ENCODE measurements around the gene APBB1IP.
A peak's percentile ranks its signal among the peaks of the same experiment; 100 is the strongest.
"Not testable (repeated sequence)": the region's sequence is repeated elsewhere in the genome, so short reads cannot be mapped to it uniquely, and the experiment has no call there.

The APBB1IP gene, protein sequence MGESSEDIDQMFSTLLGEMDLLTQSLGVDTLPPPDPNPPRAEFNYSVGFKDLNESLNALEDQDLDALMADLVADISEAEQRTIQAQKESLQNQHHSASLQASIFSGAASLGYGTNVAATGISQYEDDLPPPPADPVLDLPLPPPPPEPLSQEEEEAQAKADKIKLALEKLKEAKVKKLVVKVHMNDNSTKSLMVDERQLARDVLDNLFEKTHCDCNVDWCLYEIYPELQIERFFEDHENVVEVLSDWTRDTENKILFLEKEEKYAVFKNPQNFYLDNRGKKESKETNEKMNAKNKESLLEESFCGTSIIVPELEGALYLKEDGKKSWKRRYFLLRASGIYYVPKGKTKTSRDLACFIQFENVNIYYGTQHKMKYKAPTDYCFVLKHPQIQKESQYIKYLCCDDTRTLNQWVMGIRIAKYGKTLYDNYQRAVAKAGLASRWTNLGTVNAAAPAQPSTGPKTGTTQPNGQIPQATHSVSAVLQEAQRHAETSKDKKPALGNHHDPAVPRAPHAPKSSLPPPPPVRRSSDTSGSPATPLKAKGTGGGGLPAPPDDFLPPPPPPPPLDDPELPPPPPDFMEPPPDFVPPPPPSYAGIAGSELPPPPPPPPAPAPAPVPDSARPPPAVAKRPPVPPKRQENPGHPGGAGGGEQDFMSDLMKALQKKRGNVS

DNA sequence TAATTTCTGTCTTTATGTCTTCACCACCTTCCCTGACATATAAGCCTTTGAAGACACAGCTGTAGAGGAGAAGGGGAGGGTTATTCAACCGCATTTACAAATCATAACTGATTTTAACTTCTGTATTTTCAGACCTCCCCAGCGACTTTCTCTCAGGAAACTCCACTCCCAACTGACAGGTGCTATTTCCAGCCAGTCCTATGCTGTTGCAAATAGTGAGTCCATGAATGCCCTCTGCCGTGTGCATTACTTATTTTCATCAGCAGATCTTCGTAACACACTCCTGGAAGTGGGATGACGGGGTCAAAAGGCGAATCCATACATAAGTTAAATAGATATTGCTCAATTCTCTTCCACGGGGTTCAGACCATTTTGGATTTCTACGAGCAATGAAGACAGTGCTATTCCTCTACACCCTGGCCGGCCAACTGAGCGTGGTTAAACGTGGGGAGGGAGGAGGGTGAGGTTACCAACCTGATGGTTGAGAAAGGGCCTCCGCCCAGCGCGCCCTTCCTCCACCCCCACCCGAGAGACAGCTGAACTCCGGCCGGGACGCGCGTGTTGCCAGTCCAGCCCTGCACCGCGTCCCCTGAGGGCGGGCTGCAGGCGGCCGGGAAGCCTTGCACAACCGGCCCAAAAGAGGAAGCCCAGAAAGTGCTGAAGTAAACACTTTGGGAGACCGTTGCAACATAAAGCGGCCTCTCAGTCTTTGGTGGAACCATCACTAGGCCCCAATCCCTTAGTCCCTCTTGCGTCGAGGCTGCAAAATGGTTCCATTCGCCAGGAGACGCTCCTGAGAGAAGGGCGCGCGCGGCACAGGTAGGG lies at the start of gene APBB1IP:
TSS of gene APBB1IP (plus strand) at position 705 of the 825 bp plus-strand sequence. CDS start 53,986 bp downstream, outside the sequence.
- peak within 1 kb of the TSS; percentile 88 for H3K4me3 ChIP-seq (ENCODE audit: low read length)
- no peak for TF ChIP-seq ZNF274 (IDR thresholded peaks at IDR 0.05; ENCODE audit: low read depth, low read length)

DNA sequence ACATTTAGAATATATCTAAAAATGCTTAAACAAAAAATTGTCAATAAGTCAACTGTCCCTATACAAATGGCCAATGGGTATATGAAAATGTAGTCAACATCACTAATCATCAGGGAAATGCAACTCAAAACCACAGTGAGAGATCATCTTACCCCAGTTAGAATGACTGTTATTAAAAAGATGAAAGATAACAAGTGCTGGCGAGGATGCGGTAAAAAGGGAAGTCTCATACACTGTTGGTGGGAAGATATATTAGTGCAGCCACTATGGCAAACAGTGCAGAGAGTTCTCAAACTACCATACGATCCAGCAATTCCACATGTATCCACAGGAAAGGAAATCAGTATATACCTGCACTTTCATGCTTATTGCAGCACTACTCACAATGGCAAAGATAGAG lies 48.6 kb upstream of the APBB1IP start:
- no peak for TF ChIP-seq ZNF274 (IDR thresholded peaks at IDR 0.05; ENCODE audit: low read depth, low read length)
- H3K4me3 ChIP-seq (ENCODE audit: low read length), result no peak overlapping the region

DNA sequence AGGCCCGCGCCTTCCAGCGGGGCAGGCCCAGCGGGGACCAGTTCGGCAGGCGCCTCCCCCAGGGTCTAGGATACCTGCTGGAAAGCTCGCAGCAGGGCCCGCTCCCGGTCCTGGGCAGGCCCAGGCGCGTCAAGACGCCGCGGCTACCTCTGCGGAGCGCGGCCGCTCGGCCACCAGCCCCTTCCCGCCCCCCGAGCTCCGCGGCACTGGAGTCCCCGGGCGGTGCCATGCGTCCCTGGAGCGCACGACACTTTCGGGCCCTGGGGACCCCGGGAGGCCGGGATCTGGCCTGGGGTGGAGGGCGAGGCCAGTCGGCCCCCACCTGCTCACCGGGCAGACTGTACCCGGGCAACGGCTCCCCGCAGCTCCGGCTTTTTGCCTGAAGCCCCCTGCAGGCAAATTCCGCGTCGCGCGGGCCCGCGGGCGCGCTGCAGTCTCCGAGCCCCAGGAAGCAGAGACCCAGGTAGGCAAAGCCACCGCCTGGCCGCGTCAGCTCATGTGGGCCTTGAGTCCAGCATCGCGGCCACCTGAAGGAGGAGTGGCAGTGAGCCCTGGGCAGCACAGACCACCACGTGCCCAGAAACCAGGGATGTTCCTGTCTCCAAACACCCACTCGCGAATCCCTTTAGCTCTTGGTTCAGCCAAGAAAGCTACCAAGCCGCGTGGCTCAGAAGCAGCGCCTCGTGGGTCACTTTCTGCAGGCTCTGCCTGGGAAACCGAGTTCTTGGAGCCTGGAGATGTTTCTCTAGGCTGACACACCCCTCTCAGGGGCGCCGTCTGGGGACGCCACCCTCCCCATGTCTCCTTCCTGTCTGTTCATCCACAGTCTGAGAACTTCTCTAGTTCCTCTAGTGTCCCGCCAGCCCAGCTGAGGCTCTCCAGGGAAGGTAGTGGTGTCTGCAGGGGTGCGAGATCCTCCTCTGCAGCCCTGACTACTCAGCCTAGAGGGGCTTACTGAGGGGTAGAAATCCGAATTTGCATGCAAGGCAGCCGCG lies 46.1 kb upstream of the APBB1IP start:
- peak overlapping the region; percentile 19; the same call in 1 of the 2 replicates for H3K4me3 ChIP-seq (ENCODE audit: low read length)

DNA sequence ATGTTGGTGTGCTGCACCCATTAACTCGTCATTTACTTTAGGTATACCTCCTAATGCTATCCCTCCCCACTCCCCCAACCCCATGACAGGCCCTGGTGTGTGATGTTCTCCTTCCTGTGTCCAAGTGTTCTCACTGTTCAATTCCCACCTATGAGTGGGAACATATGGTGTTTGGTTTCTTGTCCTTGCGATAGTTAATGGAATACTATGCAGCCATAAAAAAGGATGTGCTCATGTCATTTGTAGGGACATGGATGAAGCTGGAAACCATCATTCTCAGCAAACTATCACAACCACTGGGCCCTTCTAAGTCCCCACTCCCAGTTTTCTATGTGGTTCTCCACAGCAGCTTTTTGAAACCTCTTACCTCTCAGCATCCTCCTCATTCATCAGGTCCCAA lies 39.8 kb upstream of the APBB1IP start:
- not testable (repeated sequence) for H3K4me3 ChIP-seq (ENCODE audit: low read length)

More for the DNA sequence above, 46.1 kb upstream of the APBB1IP start:
- no peak for TF ChIP-seq ZNF274 (IDR thresholded peaks at IDR 0.05; ENCODE audit: low read depth, low read length)

DNA sequence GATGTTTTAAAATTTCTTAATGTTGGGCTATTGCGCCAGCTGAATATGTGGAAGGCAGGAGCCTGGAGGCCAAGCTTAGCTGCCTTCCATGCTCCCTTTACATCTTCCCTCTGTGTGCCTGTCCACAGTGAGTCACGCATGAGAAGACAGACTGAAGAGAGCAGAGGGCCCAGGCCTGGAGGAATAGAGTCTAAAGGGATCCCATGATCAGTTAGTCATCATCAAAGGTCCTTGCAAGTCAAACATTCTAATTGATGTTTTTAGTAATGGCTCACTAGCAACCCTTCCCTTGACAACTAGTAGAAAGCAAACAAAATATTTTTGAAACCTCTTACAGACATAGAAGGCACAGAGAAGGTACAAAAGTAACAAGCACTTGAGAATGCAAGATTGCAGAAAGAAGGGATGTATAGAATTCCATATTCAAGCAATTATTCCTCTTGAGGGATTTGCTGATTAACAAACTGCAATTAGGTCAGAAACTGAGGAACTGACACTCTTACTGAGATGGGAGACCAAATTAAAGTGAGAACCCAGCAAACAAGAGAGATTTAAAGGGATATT lies 30.7 kb upstream of the APBB1IP start:
- no peak for TF ChIP-seq ZNF274 (IDR thresholded peaks at IDR 0.05; ENCODE audit: low read depth, low read length)
- no peak overlapping the region for H3K4me3 ChIP-seq (ENCODE audit: low read length)

DNA sequence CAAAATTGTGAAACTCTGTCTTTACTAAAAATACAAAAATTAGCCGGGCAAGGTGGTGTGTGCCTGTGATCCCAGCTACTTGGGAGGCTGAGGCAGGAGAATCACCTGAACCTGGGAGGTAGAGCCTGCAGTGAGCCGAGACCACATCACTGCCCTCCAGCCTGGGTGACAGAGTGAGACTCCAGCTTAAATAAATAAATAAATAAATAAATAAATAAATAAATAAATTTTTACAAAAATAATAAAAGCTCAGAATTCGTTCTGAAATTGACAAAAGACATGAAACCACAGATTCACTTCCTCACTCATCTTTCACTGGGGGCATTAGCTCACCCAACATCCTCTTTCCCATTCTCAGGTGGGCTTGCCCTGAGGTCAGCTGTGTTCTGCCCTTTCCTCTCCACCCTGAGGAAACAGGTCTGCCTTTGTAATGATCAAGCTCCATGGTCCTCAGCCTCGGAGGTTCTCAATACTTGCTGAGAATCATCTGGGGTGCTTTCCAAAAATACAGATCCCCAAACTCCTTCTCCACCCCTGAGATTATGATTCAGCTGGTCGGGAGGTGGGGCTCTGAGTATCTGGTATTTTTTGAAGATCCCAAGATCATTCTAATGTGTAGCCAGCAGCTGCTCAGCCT lies 29.2 kb upstream of the APBB1IP start:
- TF ChIP-seq ZNF274 (IDR thresholded peaks at IDR 0.05; ENCODE audit: low read depth, low read length), result no peak
- no peak overlapping the region for H3K4me3 ChIP-seq (ENCODE audit: low read length)

DNA sequence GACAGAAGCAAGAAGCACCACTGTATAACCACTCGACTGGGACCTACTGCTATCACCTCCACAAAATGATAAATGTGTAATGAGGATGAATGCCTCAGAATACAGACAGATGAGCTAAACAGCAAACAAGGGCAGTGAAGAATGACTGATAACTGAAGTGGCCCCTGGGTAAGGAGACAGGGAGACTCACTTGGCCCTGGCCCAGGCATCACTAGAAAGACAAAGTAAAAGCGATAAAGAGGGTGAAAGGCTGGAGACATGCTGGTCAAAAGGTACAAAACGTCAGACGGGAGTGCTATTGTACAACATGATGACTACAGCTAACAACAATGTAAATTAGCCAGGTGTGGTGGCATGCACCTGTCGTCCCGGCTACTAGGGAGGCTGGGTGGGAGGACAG lies 27.8 kb upstream of the APBB1IP start:
- TF ChIP-seq ZNF274 (IDR thresholded peaks at IDR 0.05; ENCODE audit: low read depth, low read length), result no peak
- no peak overlapping the region for H3K4me3 ChIP-seq (ENCODE audit: low read length)

DNA sequence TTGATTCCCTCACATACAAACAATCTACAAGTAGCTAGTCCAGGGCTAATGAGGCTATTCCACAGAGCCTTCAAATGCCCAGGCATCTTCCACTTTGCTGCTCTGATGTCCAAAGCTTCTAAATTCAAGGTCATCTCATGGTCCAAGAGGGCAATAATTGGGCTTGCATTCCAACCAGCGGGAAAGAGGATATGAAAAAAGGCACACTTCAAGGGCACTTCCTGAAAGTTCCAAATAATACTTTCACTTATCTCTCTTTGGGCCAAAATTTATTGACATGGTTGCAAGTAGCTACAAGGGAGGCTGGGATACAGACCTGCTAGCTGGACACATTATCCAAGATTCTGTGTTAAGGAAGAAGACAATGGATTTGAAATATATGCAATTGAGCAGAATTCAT lies 25.2 kb upstream of the APBB1IP start:
- no peak for TF ChIP-seq ZNF274 (IDR thresholded peaks at IDR 0.05; ENCODE audit: low read depth, low read length)
- no peak overlapping the region for H3K4me3 ChIP-seq (ENCODE audit: low read length)

DNA sequence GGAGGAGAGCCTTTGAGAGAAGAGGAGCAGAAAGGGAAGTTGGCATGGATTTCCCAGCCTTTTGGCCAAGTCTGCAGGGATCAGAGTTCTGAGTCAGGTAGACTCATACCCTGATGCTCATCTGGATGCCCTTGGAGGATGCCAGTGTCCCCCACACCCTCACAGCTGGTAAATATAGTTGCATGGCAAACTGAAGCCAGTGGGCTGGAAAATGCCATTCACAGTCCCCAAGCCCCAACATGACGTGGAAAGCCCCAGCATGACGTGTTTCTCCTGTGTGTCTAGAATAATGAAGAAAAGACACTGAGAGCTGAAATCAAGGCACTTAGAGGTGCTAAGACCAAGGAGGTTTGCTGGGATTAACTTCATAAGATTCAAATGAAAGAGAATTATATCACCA lies 24.8 kb upstream of the APBB1IP start:
- H3K4me3 ChIP-seq (ENCODE audit: low read length), result no peak overlapping the region
- no peak for TF ChIP-seq ZNF274 (IDR thresholded peaks at IDR 0.05; ENCODE audit: low read depth, low read length)

DNA sequence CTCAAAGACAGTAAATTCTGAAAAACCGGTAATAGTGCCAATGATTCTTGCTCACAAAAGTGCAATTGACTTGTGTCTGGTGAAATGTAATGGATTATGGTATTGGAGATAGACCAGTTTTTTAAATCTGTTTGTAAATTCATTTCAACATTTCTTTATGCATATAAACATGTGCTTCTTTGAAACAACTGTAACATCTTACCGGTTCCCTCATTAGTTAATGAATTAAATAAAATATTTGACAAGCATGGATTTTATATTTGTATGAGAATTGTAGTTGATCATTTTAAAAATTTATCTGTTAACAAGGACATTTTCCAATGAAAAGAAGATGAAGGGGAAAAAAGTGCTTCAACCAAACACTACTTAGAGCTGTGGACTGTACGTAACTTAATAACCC lies 21.0 kb upstream of the APBB1IP start:
- TF ChIP-seq ZNF274 (IDR thresholded peaks at IDR 0.05; ENCODE audit: low read depth, low read length), result no peak
- no peak overlapping the region for H3K4me3 ChIP-seq (ENCODE audit: low read length)

DNA sequence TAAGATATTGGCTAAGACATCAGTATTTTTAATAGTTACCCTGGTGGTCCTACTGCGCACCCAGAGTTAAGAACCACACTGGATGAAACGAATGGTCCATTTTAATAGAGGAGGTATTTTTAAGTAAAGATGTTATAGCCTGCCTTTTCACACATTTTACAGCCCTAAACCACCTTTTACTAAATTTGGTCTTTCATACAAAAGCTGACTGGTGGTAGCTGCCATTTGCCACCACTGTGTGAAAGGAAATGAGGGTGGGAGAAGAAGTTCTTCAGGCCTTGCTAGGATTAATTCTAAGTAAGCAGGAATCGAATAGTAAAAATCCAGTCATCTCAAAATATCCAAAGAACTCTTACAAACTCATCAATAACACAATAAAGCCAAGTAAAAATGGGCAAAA lies 15.2 kb upstream of the APBB1IP start:
- H3K4me3 ChIP-seq (ENCODE audit: low read length), result no peak overlapping the region
- no peak for TF ChIP-seq ZNF274 (IDR thresholded peaks at IDR 0.05; ENCODE audit: low read depth, low read length)

DNA sequence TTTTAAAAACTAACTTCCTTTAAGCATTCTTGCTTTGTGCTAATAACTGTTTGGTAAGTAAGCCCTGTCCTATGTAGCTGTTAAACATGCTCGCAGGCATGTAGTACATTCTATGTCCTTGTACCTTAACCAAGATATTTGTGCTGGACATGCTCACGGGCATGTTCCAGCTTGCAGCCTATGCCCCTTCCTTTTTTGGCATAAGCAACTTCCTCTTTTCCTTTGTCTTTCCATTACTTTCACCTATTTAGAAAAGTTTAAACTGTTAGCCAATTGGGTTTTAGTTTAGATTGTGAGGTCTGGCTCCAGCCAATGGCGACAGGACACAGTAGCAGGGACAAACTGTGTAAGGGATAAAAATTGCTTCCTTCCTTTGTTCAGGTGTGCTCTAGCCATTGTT lies 14.4 kb upstream of the APBB1IP start:
- H3K4me3 ChIP-seq (ENCODE audit: low read length), result no peak overlapping the region
- no peak for TF ChIP-seq ZNF274 (IDR thresholded peaks at IDR 0.05; ENCODE audit: low read depth, low read length)
